Liver (tissue), 9 donors: ENCODE results near the gene PALLD. TPM values are rescaled to one million over a fixed set of nuclear protein-coding genes. Genes with fewer than 3 reads are reported as not detected.
"Not testable (repeated sequence)": the region's sequence is repeated elsewhere in the genome, so short reads cannot be mapped to it uniquely, and the experiment has no call there.

Source experiments
- DNase-seq: peaks from one replicate; pipeline ENCODE4 v3.0.0-alpha.2; 2017; ENCODE audit warnings: low spot score
- H3K27ac ChIP-seq, 2 donors: one replicate each; pipeline ENCODE4 v1.7.0; 2013; ENCODE audit warnings: inconsistent platforms in 2 of 2, low read length in 2 of 2, control low read depth in 1 of 2, low read depth in 1 of 2, mild to moderate bottlenecking in 1 of 2
- H3K27me3 ChIP-seq, 4 donors: one replicate each; pipeline versions ENCODE4 v1.6.1 to v1.7.0; 2013; ENCODE audit warnings: low read length in 3 of 4, inconsistent platforms in 1 of 4, mild to moderate bottlenecking in 1 of 4, moderate library complexity in 1 of 4; ENCODE audit not compliant: control insufficient read depth in 4 of 4, insufficient read depth in 4 of 4
- H3K36me3 ChIP-seq, 4 donors: one replicate each; pipeline versions ENCODE4 v1.6.1 to v1.7.0; 2013; ENCODE audit warnings: low read length in 3 of 4, mild to moderate bottlenecking in 3 of 4, low read depth in 1 of 4, moderate library complexity in 1 of 4; ENCODE audit not compliant: control insufficient read depth in 4 of 4, insufficient read depth in 3 of 4
- H3K4me1 ChIP-seq, 4 donors: one replicate each; pipeline versions ENCODE4 v1.6.1 to v1.7.0; 2013; ENCODE audit warnings: low read length in 3 of 4, mild to moderate bottlenecking in 3 of 4, moderate library complexity in 1 of 4; ENCODE audit not compliant: control insufficient read depth in 4 of 4, insufficient read depth in 4 of 4
- H3K4me3 ChIP-seq, 3 donors: one replicate each; pipeline versions ENCODE4 v1.6.1 to v1.7.0; 2013; ENCODE audit warnings: low read length in 3 of 3, control low read depth in 1 of 3, low read depth in 1 of 3, mild to moderate bottlenecking in 1 of 3
- H3K9ac ChIP-seq, 2 donors: one replicate each; pipeline ENCODE4 v1.7.0; 2013; ENCODE audit warnings: low read length in 2 of 2, mild to moderate bottlenecking in 2 of 2, moderate library complexity in 2 of 2, control low read depth in 1 of 2, low read depth in 1 of 2
- H3K9me3 ChIP-seq, 4 donors: one replicate each; pipeline versions ENCODE4 v1.6.1 to v1.7.0; 2013; ENCODE audit warnings: low read length in 3 of 4; ENCODE audit not compliant: control insufficient read depth in 4 of 4
- ATF3 ChIP-seq: IDR thresholded peaks from 2 replicates; pipeline ENCODE4 v1.6.1; 2016; ENCODE audit warnings: antibody characterized with exemption
- CTCF ChIP-seq: fragments of 150-350 bp; IDR thresholded peaks from 2 replicates; pipeline ENCODE4 v1.5.1; 2017; ENCODE audit warnings: improper control_type of control experiment, low read depth, low read length; ENCODE audit not compliant: missing input control
- EGR1 ChIP-seq, 2 donors: IDR thresholded peaks; 2 replicates each; pipeline ENCODE4 v1.6.1; 2016 to 2018; ENCODE audit warnings: antibody characterized with exemption in 2 of 2, low read depth in 2 of 2
- FOXA1 ChIP-seq: IDR thresholded peaks from 2 replicates; pipeline ENCODE4 v1.6.1; 2016; ENCODE audit warnings: antibody characterized with exemption
- FOXA2 ChIP-seq: IDR thresholded peaks from 2 replicates; pipeline ENCODE4 v1.6.1; 2016; ENCODE audit warnings: antibody characterized with exemption
- GABPA ChIP-seq, 2 donors: IDR thresholded peaks in 1 of 2; conservative IDR thresholded peaks in 1 of 2; 2 replicates each; pipeline ENCODE4 v1.6.1; 2016; ENCODE audit warnings: antibody characterized with exemption in 2 of 2, mild to moderate bottlenecking in 1 of 2, moderate library complexity in 1 of 2
- HNF4A ChIP-seq, 2 donors: conservative IDR thresholded peaks; 2 replicates each; pipeline ENCODE4 v1.6.1; 2016; ENCODE audit warnings: antibody characterized with exemption in 2 of 2, mild to moderate bottlenecking in 2 of 2
- NR2F2 ChIP-seq: IDR thresholded peaks from 2 replicates; pipeline ENCODE4 v1.6.1; 2016; ENCODE audit warnings: antibody characterized with exemption
- RAD21 ChIP-seq, 2 donors: IDR thresholded peaks; 2 replicates each; pipeline ENCODE4 v1.6.1; 2016; ENCODE audit warnings: antibody characterized with exemption in 2 of 2, mild to moderate bottlenecking in 2 of 2
- REST ChIP-seq: IDR thresholded peaks from 2 replicates; pipeline ENCODE4 v1.6.1; 2016; ENCODE audit warnings: antibody characterized with exemption, mild to moderate bottlenecking
- SP1 ChIP-seq: IDR thresholded peaks from 2 replicates; pipeline ENCODE4 v1.6.1; 2018; ENCODE audit warnings: antibody characterized with exemption, mild to moderate bottlenecking
- TAF1 ChIP-seq: conservative IDR thresholded peaks from 2 replicates; pipeline ENCODE4 v1.6.1; 2016; ENCODE audit warnings: antibody characterized with exemption, mild to moderate bottlenecking
- ZBTB33 ChIP-seq: IDR thresholded peaks from 2 replicates; pipeline ENCODE4 v1.6.1; 2016; ENCODE audit warnings: antibody characterized with exemption
- WGBS: extraction: QIAGEN DNeasy Blood & Tissue Kit; methylation state at CpG from one replicate; pipeline ENCODE4 v1.1.7; 2013; 5-methylcytosine and 5-hydroxymethylcytosine counted together
- polyA plus RNA-seq, 2 donors: library from polyadenylated mRNA; stranded (reverse) in 1 of 2; unstranded in 1 of 2; fragments of 200-250 nt in 1 of 2; fragments of >200 nt in 1 of 2; fragmentation: Nextera tagmentation in 1 of 2; extraction: Ambion mirVana in 1 of 2; gene quantifications; one replicate each; pipeline versions ENCODE4 v1.2.1 to v1.2.3, GENCODE V29; 2013 to 2015
- total RNA-seq, 2 donors: library from RNA; depleted of rRNA; stranded (reverse); fragments of >200 nt; gene quantifications; one replicate each; pipeline ENCODE4 v1.2.3, GENCODE V29; 2014
- donor health status: healthy.
- donor health status: healthy.
- donor health status: healthy.
- donor health status: healthy.
- donor health status: healthy.

Gene PALLD
- total and polyA plus RNA-seq, 4 donors = 9.0 to 26.3 (median 14.7) TPM

- no peaks in the 10 kb centered on the region for H3K27me3 ChIP-seq
- no peak overlapping the region for H3K4me3 ChIP-seq
- no peak overlapping the region for H3K27ac ChIP-seq
- no peaks in the 10 kb centered on the region for H3K36me3 ChIP-seq
- WGBS = 80% methylated on average over 5 of the region's 5 CpGs
- no peaks in the 10 kb centered on the region for H3K9me3 ChIP-seq
- H3K9ac ChIP-seq = no peak overlapping the region
- DNase-seq = no peak
- TF ChIP-seq FOXA2 = no peak
- H3K4me1 ChIP-seq = no peaks in the 10 kb centered on the region
Measured at GRCh38 chr4:168805341-168805740, 308.5 kb downstream of the PALLD start.

- not testable (repeated sequence) for H3K4me1 ChIP-seq, H3K9ac ChIP-seq, H3K36me3 ChIP-seq, H3K27me3 ChIP-seq, H3K9me3 ChIP-seq, H3K4me3 ChIP-seq, DNase-seq, H3K27ac ChIP-seq
- WGBS = 86% methylated on average over 4 of the region's 4 CpGs
Measured at GRCh38 chr4:168806247-168806646, 309.4 kb downstream of the PALLD start.

- 90% methylated on average over 3 of the region's 3 CpGs for WGBS
- Histone ChIP-seq H3K27ac (no peak overlapping the region), H3K4me1 (no peaks in the 10 kb centered on the region), H3K4me3 (no peak overlapping the region), H3K9ac (no peak overlapping the region), H3K36me3 (no peaks in the 10 kb centered on the region), H3K9me3 (no peaks in the 10 kb centered on the region), H3K27me3 (no peaks in the 10 kb centered on the region)
- no peak for DNase-seq
- TF ChIP-seq TAF1 (no peak), REST (no peak), ZBTB33 (no peak), SP1 (no peak), GABPA (IDR thresholded peaks at IDR 0.05 in 1 of 2, conservative IDR thresholded peaks at IDR 0.05 in 1 of 2) (no peak), EGR1 (IDR thresholded peaks at IDR 0.05; ENCODE audit: low read depth in 2 of 2) (no peak), HNF4A (conservative IDR thresholded peaks at IDR 0.05) (no peak), CTCF (no peak), NR2F2 (no peak), RAD21 (IDR thresholded peaks at IDR 0.05) (no peak), FOXA1 (no peak), ATF3 (no peak)
Measured at GRCh38 chr4:168811207-168811606, 314.4 kb downstream of the PALLD start.
